ENCODE measurements around the gene NTN1.

GRCh38 chr17:9071016-9071415, 49.7 kb downstream of the NTN1 start:
- TF ChIP-seq CTCF (IDR thresholded peaks at IDR 0.05; ENCODE audit: poor library complexity, severe bottlenecking) = no peak
- no peak for TF ChIP-seq POLR2AphosphoS5 (IDR thresholded peaks at IDR 0.05)
- no peak for TF ChIP-seq EP300 (conservative IDR thresholded peaks at IDR 0.05; ENCODE audit: poor library complexity, severe bottlenecking)
- no peak for TF ChIP-seq REST (IDR thresholded peaks at IDR 0.05; ENCODE audit: borderline replicate concordance)
- no peak for TF ChIP-seq RAD21 (conservative IDR thresholded peaks at IDR 0.05)
- no peak for TF ChIP-seq EZH2 (IDR thresholded peaks at IDR 0.05; ENCODE audit: borderline replicate concordance, insufficient read depth, low read length, poor library complexity, severe bottlenecking)

Measured in neural cell (in vitro differentiated cells).